ENCODE results near the gene NDUFB10. TPM values are rescaled to one million over a fixed set of nuclear protein-coding genes. Genes with fewer than 3 reads are reported as not detected.
A peak's percentile ranks its signal among the peaks of the same experiment; 100 is the strongest.

Gene NDUFB10
- total and polyA plus RNA-seq, 4 donors, result 93.9 to 195 (median 133) TPM

- DNase-seq (ENCODE audit: low spot score), result no peak
- peaks cover 34 to 51% (median 46%) of the 10 kb centered on the region in 4 donors for H3K4me1 ChIP-seq (ENCODE audit: control insufficient read depth in 4 of 4, insufficient read depth in 4 of 4, low read length in 3 of 4)
- H3K27me3 ChIP-seq (ENCODE audit: control insufficient read depth in 4 of 4, insufficient read depth in 4 of 4, low read length in 3 of 4), result no peaks in the 10 kb centered on the region
- under 1% methylated on average over 55 of the region's 55 CpGs for WGBS
- peaks cover 0 to 2% (median 0%) of the 10 kb centered on the region in 4 donors for H3K36me3 ChIP-seq (ENCODE audit: control insufficient read depth in 4 of 4, insufficient read depth in 3 of 4, low read depth in 1 of 4, low read length in 3 of 4)
- H3K9me3 ChIP-seq (ENCODE audit: control insufficient read depth in 4 of 4, low read length in 3 of 4), result no peaks in the 10 kb centered on the region
- H3K4me3 ChIP-seq (ENCODE audit: low read depth in 1 of 3, low read length in 3 of 3), result peak overlapping the region; percentile 75 to 93 (median 80)
- peak overlapping the region; percentile 41 to 79 for H3K9ac ChIP-seq (ENCODE audit: low read depth in 1 of 2, low read length in 2 of 2)
- TF ChIP-seq FOXA1 (IDR thresholded peaks at IDR 0.05) (no peak), GABPA (IDR thresholded peaks at IDR 0.05 in 1 of 2, conservative IDR thresholded peaks at IDR 0.05 in 1 of 2) (no peak), YY1 (IDR thresholded peaks at IDR 0.05) (no peak)
- H3K27ac ChIP-seq (ENCODE audit: low read depth in 1 of 2, low read length in 2 of 2), result peak overlapping the region; percentile 60 to 78
These were observed 49.9 kb downstream of the NDUFB10 start for GRCh38 chr16:2009164-2009711.

- TF ChIP-seq YY1 (IDR thresholded peaks at IDR 0.05) (peak; percentile 35), RXRA (IDR thresholded peaks at IDR 0.05) (no peak), MAX (IDR thresholded peaks at IDR 0.05) (no peak), RAD21 (IDR thresholded peaks at IDR 0.05) (no peak), SP1 (IDR thresholded peaks at IDR 0.05) (peak; percentile 7), FOXA1 (IDR thresholded peaks at IDR 0.05) (no peak), FOXA2 (IDR thresholded peaks at IDR 0.05) (no peak), CTCF (IDR thresholded peaks at IDR 0.05; ENCODE audit: low read depth, low read length, missing input control) (no peak), GABPA (IDR thresholded peaks at IDR 0.05 in 1 of 2, conservative IDR thresholded peaks at IDR 0.05 in 1 of 2) (peak in 1 of 2 donors; percentile 87)
- Histone ChIP-seq H3K4me3 (ENCODE audit: low read depth in 1 of 3, low read length in 3 of 3) (peak within 1 kb of the TSS; percentile 85 to 93 (median 90)), H3K27ac (ENCODE audit: low read depth in 1 of 2, low read length in 2 of 2) (peak within 1 kb of the TSS; percentile 77 to 79), H3K9ac (ENCODE audit: low read depth in 1 of 2, low read length in 2 of 2) (peak within 1 kb of the TSS; percentile 79 to 97), H3K27me3 (ENCODE audit: control insufficient read depth in 4 of 4, insufficient read depth in 4 of 4, low read length in 3 of 4) (no peaks in the 10 kb centered on the region), H3K4me1 (ENCODE audit: control insufficient read depth in 4 of 4, insufficient read depth in 4 of 4, low read length in 3 of 4) (peaks cover 26 to 44% (median 38%) of the 10 kb centered on the region in 4 donors), H3K36me3 (ENCODE audit: control insufficient read depth in 4 of 4, insufficient read depth in 3 of 4, low read depth in 1 of 4, low read length in 3 of 4) (peaks cover 0 to 2% (median 0%) of the 10 kb centered on the region in 4 donors), H3K9me3 (ENCODE audit: control insufficient read depth in 4 of 4, low read length in 3 of 4) (no peaks in the 10 kb centered on the region)
- WGBS, result 5% methylated on average over 52 of the region's 52 CpGs
- DNase-seq (ENCODE audit: low spot score), result peak; percentile 84
These were observed 50.6 kb downstream of the NDUFB10 start, which contains the start of gene ZNF598 for GRCh38 chr16:2009791-2010510. Gene ZNF598 (minus strand): TSS chr16:2009821.

Small RNAs within 50 kb of the gene (small RNA-seq; reads per million reads assigned to genes)
- gene AC005363.2 (not detected), gene SNORA10 (not detected), gene SNORA64 (not detected)

Other genes with a start within 250 kb of the NDUFB10 start
- 10 to 100 TPM; 10.4 to 12.8 TPM for gene NME3, start 188.0 kb upstream of the NDUFB10 start, total RNA-seq
- gene NME3, start 188.0 kb upstream of the NDUFB10 start, polyA plus RNA-seq, result 10 to 100 TPM; 26.0 to 38.0 TPM
- 1 to 10 TPM; 4.2 to 9.0 TPM for gene EME2, start 186.7 kb upstream of the NDUFB10 start, total RNA-seq
- 1 to 10 TPM; 1.4 to 1.8 TPM for gene EME2, start 186.7 kb upstream of the NDUFB10 start, polyA plus RNA-seq
- 10 to 100 TPM; 42.4 to 46.7 TPM for gene MRPS34, start 186.4 kb upstream of the NDUFB10 start, total RNA-seq
- gene MRPS34, start 186.4 kb upstream of the NDUFB10 start, polyA plus RNA-seq, result 100 to 1,000 TPM in 1 of 2 donors, 10 to 100 TPM in 1; 70.7 to 100 TPM
- gene SPSB3, start 177.0 kb upstream of the NDUFB10 start, total RNA-seq, result 10 to 100 TPM; 27.7 to 44.5 TPM
- 10 to 100 TPM; 31.1 to 60.5 TPM for gene SPSB3, start 177.0 kb upstream of the NDUFB10 start, polyA plus RNA-seq
- gene NUBP2, start 176.6 kb upstream of the NDUFB10 start, total RNA-seq, result 10 to 100 TPM; 28.9 to 80.9 TPM
- gene NUBP2, start 176.6 kb upstream of the NDUFB10 start, polyA plus RNA-seq, result 10 to 100 TPM; 51.8 to 56.3 TPM
- gene IGFALS, start 165.8 kb upstream of the NDUFB10 start, total RNA-seq, result 100 to 1,000 TPM in 1 of 2 donors, 10 to 100 TPM in 1; 19.8 to 161 TPM
- gene IGFALS, start 165.8 kb upstream of the NDUFB10 start, polyA plus RNA-seq, result 10 to 100 TPM; 62.6 to 74.2 TPM
- gene HAGH, start 132.7 kb upstream of the NDUFB10 start, total RNA-seq, result 100 to 1,000 TPM; 219 to 252 TPM
- gene HAGH, start 132.7 kb upstream of the NDUFB10 start, polyA plus RNA-seq, result 100 to 1,000 TPM; 169 to 188 TPM
- 10 to 100 TPM; 71.9 to 84.2 TPM for gene FAHD1, start 132.3 kb upstream of the NDUFB10 start, total RNA-seq
- gene FAHD1, start 132.3 kb upstream of the NDUFB10 start, polyA plus RNA-seq, result 10 to 100 TPM; 42.7 to 50.9 TPM
- gene MEIOB, start 87.4 kb upstream of the NDUFB10 start, total RNA-seq, result 1 to 10 TPM in 1 of 2 donors, not detected in 1; 2.2 TPM
- under 1 TPM in 1 of 2 donors, not detected in 1; 0.33 TPM for gene MEIOB, start 87.4 kb upstream of the NDUFB10 start, polyA plus RNA-seq
- not detected for gene HS3ST6, start 41.1 kb upstream of the NDUFB10 start, total RNA-seq
- not detected for gene HS3ST6, start 41.1 kb upstream of the NDUFB10 start, polyA plus RNA-seq
- gene MSRB1, start 16.3 kb upstream of the NDUFB10 start, total RNA-seq, result 10 to 100 TPM; 32.2 to 43.9 TPM
- 100 to 1,000 TPM; 152 to 169 TPM for gene MSRB1, start 16.3 kb upstream of the NDUFB10 start, polyA plus RNA-seq
- not detected for gene RPL3L, start 4.8 kb upstream of the NDUFB10 start, total RNA-seq
- gene RPL3L, start 4.8 kb upstream of the NDUFB10 start, polyA plus RNA-seq, result under 1 TPM in 1 of 2 donors, not detected in 1; 0.14 TPM
- 1,000 to 10,000 TPM in 1 of 2 donors, 100 to 1,000 TPM in 1; 621 to 1,440 TPM for gene RPS2, start 5.3 kb downstream of the NDUFB10 start, total RNA-seq
- 1,000 to 10,000 TPM in 1 of 2 donors, 100 to 1,000 TPM in 1; 524 to 1,259 TPM for gene RPS2, start 5.3 kb downstream of the NDUFB10 start, polyA plus RNA-seq
- gene RNF151, start 7.3 kb downstream of the NDUFB10 start, total RNA-seq, result not detected
- not detected for gene RNF151, start 7.3 kb downstream of the NDUFB10 start, polyA plus RNA-seq
- 10 to 100 TPM; 12.5 to 13.9 TPM for gene TBL3, start 12.5 kb downstream of the NDUFB10 start, total RNA-seq
- gene TBL3, start 12.5 kb downstream of the NDUFB10 start, polyA plus RNA-seq, result 10 to 100 TPM; 14.5 to 24.3 TPM
- under 1 TPM; 0.28 to 0.67 TPM for gene NOXO1, start 21.9 kb downstream of the NDUFB10 start, total RNA-seq
- under 1 TPM in 1 of 2 donors, not detected in 1; 0.63 TPM for gene NOXO1, start 21.9 kb downstream of the NDUFB10 start, polyA plus RNA-seq
- gene GFER, start 24.7 kb downstream of the NDUFB10 start, total RNA-seq, result 1 to 10 TPM; 7.4 to 9.0 TPM
- 10 to 100 TPM; 21.3 to 28.4 TPM for gene GFER, start 24.7 kb downstream of the NDUFB10 start, polyA plus RNA-seq
- under 1 TPM; 0.17 to 0.47 TPM for gene SYNGR3, start 30.4 kb downstream of the NDUFB10 start, total RNA-seq
- gene SYNGR3, start 30.4 kb downstream of the NDUFB10 start, polyA plus RNA-seq, result under 1 TPM in 1 of 2 donors, not detected in 1; 0.09 TPM
- 10 to 100 TPM; 12.8 to 19.7 TPM for gene ZNF598, start 50.3 kb downstream of the NDUFB10 start, total RNA-seq
- 10 to 100 TPM in 1 of 2 donors, 1 to 10 TPM in 1; 2.7 to 28.4 TPM for gene ZNF598, start 50.3 kb downstream of the NDUFB10 start, polyA plus RNA-seq
- gene NPW, start 60.2 kb downstream of the NDUFB10 start, total RNA-seq, result 1 to 10 TPM; 1.3 to 8.4 TPM
- gene NPW, start 60.2 kb downstream of the NDUFB10 start, polyA plus RNA-seq, result 10 to 100 TPM in 1 of 2 donors, 1 to 10 TPM in 1; 9.9 to 20.6 TPM
- gene NHERF2, start 67.4 kb downstream of the NDUFB10 start, total RNA-seq, result 10 to 100 TPM; 36.6 to 85.8 TPM
- 100 to 1,000 TPM in 1 of 2 donors, 10 to 100 TPM in 1; 62.4 to 205 TPM for gene NHERF2, start 67.4 kb downstream of the NDUFB10 start, polyA plus RNA-seq
- gene NTHL1, start 88.3 kb downstream of the NDUFB10 start, total RNA-seq, result 10 to 100 TPM; 10.4 to 12.7 TPM
- 100 to 1,000 TPM in 1 of 2 donors, 10 to 100 TPM in 1; 25.4 to 166 TPM for gene NTHL1, start 88.3 kb downstream of the NDUFB10 start, polyA plus RNA-seq
- 10 to 100 TPM; 28.3 to 51.2 TPM for gene TSC2, start 88.4 kb downstream of the NDUFB10 start, total RNA-seq
- gene TSC2, start 88.4 kb downstream of the NDUFB10 start, polyA plus RNA-seq, result 10 to 100 TPM; 23.3 to 29.1 TPM
- 10 to 100 TPM; 30.6 to 58.4 TPM for gene PKD1, start 176.4 kb downstream of the NDUFB10 start, total RNA-seq
- 10 to 100 TPM in 1 of 2 donors, 1 to 10 TPM in 1; 8.0 to 20.6 TPM for gene PKD1, start 176.4 kb downstream of the NDUFB10 start, polyA plus RNA-seq
- 1 to 10 TPM; 1.9 to 3.9 TPM for gene RAB26, start 189.1 kb downstream of the NDUFB10 start, total RNA-seq
- 1 to 10 TPM; 2.6 to 3.4 TPM for gene RAB26, start 189.1 kb downstream of the NDUFB10 start, polyA plus RNA-seq
- gene TRAF7, start 196.2 kb downstream of the NDUFB10 start, total RNA-seq, result 10 to 100 TPM; 33.2 to 34.8 TPM
- gene TRAF7, start 196.2 kb downstream of the NDUFB10 start, polyA plus RNA-seq, result 10 to 100 TPM; 14.7 to 36.6 TPM
- under 1 TPM; under 0.01 to 0.09 TPM for gene CASKIN1, start 237.1 kb downstream of the NDUFB10 start, total RNA-seq
- gene CASKIN1, start 237.1 kb downstream of the NDUFB10 start, polyA plus RNA-seq, result under 1 TPM in 1 of 2 donors, not detected in 1; 0.17 TPM
- gene MLST8, start 245.9 kb downstream of the NDUFB10 start, total RNA-seq, result 10 to 100 TPM; 11.1 to 14.4 TPM
- gene MLST8, start 245.9 kb downstream of the NDUFB10 start, polyA plus RNA-seq, result 10 to 100 TPM; 26.0 to 26.7 TPM